ENCODE data around the gene KCNA3. TPM values are rescaled to one million over a fixed set of nuclear protein-coding genes. Genes with fewer than 3 reads are reported as not detected.
A peak's percentile ranks its signal among the peaks of the same experiment; 100 is the strongest.

Gene KCNA3
- total RNA-seq, 1 experiment from 2014 or later: 1.2 TPM

DNA sequence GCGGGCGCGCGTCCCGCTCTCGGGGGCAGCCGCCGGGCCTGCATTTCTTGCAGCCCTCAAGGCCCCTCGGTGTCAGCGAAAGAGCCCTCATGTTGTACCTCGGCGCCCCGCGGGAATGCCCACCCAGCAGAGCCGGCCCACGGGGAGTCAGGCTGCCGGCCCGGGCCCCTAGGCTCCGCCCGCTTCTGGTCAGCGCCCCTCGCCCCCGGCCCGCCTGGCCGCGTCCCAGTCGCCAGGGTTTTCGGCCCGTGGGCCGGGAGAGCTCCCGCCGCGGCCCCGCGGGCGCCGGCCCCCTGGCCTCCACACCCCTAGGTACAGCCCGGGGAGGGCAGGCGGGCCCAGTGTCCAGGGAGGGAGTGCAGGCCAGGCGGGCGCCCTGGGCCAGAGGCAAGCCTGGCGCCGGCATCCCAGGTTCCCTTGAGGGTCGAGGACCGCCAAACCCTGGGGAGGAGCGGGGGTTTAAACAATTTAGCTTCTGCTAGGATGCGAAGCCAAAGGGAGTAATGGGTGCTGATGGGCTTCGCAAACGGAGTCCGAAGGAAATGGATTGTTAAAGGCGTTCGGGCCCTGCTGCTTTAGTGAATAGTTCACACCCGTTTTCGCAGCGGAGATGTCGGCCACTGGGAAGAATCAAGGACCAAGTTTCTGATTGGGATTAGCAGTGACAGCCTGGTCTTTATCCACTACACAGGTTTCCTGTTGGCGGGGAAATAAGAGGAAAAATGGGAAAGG is 486 bp upstream of the KCNA3 start:
- DNase-seq (ENCODE audit: low spot score): peak; percentile 31
- peaks cover 88% of the 10 kb centered on the region for H3K27me3 Mint-ChIP-seq (ENCODE audit: low read depth)

GRCh38 chr1:110673805-110674336 is 869 bp downstream of the KCNA3 start:
- Mint-ChIP-seq H3K36me3 (peaks cover 4% of the 10 kb centered on the region; the same call in 1 of the 2 replicates), H3K27ac (no peak overlapping the region), H3K27me3 (ENCODE audit: low read depth) (peaks cover 85% of the 10 kb centered on the region), H3K9me3 (no peaks in the 10 kb centered on the region), H3K4me1 (peaks cover 11% of the 10 kb centered on the region), H3K4me3 (peak overlapping the region; percentile 71)
- TF ChIP-seq TP53 (CRISPR knock-in tag; IDR thresholded peaks at IDR 0.05) (0 out of 2 replicates have a peak, but pooled peaks have one; percentile 16), ZNF263 (CRISPR knock-in tag; IDR thresholded peaks at IDR 0.05; ENCODE audit: low read depth) (no peak)
- CTCF ChIA-PET: interaction anchor here (0.7 to 2.3 kb wide), 8 partner anchors 10 to 229 kb away, joined by 3 to 11 read pairs (median 3); no protein-coding TSS in a partner anchor
- DNase-seq (ENCODE audit: low spot score) (no peak), ATAC-seq (no peak)
- POLR2A ChIA-PET: no interaction called here

More for the DNA sequence above, 486 bp upstream of the KCNA3 start:
- peaks cover 4% of the 10 kb centered on the region; the same call in 1 of the 2 replicates for H3K36me3 Mint-ChIP-seq
- POLR2A ChIA-PET: no interaction called here
- no peak overlapping the region for H3K27ac Mint-ChIP-seq
- no peaks in the 10 kb centered on the region for H3K9me3 Mint-ChIP-seq
- H3K4me1 Mint-ChIP-seq: peaks cover 11% of the 10 kb centered on the region
- peak; percentile 15 for ATAC-seq
- H3K4me3 Mint-ChIP-seq: peak overlapping the region; percentile 67
- CTCF ChIA-PET: interaction anchor here (2.3 kb wide), 2 partner anchors 56 to 106 kb away, joined by 8 to 11 read pairs; no protein-coding TSS in a partner anchor
- TF ChIP-seq NR3C1 (CRISPR knock-in tag; conservative IDR thresholded peaks at IDR 0.05; ENCODE audit: low read depth) (no peak), ZNF423 (CRISPR knock-in tag; IDR thresholded peaks at IDR 0.05) (peak; percentile 30; the same call in 1 of the 2 replicates), CREM (CRISPR knock-in tag; IDR thresholded peaks at IDR 0.05) (0 out of 2 replicates have a peak, but pooled peaks have one; percentile 20)

- DNase-seq (ENCODE audit: low spot score) (no peak), ATAC-seq (no peak)
- Mint-ChIP-seq H3K4me1 (peaks cover 11% of the 10 kb centered on the region), H3K27ac (no peak overlapping the region), H3K9me3 (no peaks in the 10 kb centered on the region), H3K36me3 (peaks cover 4% of the 10 kb centered on the region; the same call in 1 of the 2 replicates), H3K27me3 (ENCODE audit: low read depth) (peaks cover 83% of the 10 kb centered on the region), H3K4me3 (peak overlapping the region; percentile 71)
- ChIA-PET CTCF (interaction anchor here (1.3 to 1.8 kb wide), 3 partner anchors 10 to 92 kb away, joined by 3 to 5 read pairs (median 3); no protein-coding TSS in a partner anchor), POLR2A (no interaction called here)
- no peak for TF ChIP-seq NR1H2 (CRISPR knock-in tag; IDR thresholded peaks at IDR 0.05)
Measured at GRCh38 chr1:110673197-110673701, 1.5 kb downstream of the KCNA3 start.

DNA sequence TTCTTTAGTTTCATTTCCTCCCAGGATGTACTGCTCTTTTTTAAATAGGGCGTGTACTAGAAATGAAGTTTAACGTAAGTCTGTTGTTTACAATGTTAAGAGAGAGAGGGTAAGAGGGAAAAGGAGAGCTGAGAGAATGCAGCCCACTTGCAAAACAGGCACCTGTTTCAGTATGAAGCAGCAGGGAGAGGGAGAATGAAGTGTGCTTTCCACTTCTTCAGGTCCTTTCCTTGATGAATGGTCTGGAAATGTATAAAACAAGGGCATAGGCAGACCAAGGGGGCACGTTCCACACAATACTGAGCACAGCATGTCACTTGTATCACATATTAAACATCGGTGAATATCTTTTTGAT is 2.0 kb downstream of the KCNA3 start:
- H3K36me3 Mint-ChIP-seq: peaks cover 4% of the 10 kb centered on the region; the same call in 1 of the 2 replicates
- H3K27me3 Mint-ChIP-seq (ENCODE audit: low read depth): peaks cover 78% of the 10 kb centered on the region
- DNase-seq (ENCODE audit: low spot score) (no peak), ATAC-seq (no peak)
- ChIA-PET CTCF (no interaction called here), POLR2A (no interaction called here)
- H3K4me3 Mint-ChIP-seq: peak overlapping the region; percentile 71
- H3K27ac Mint-ChIP-seq: no peak overlapping the region
- peaks cover 11% of the 10 kb centered on the region for H3K4me1 Mint-ChIP-seq
- H3K9me3 Mint-ChIP-seq: no peaks in the 10 kb centered on the region
- no peak for TF ChIP-seq TEAD4 (CRISPR knock-in tag; IDR thresholded peaks at IDR 0.05)
- TF ChIP-seq ESRRA (CRISPR knock-in tag; IDR thresholded peaks at IDR 0.05; ENCODE audit: borderline replicate concordance): no peak
- no peak for TF ChIP-seq ZBTB21 (CRISPR knock-in tag; IDR thresholded peaks at IDR 0.05; ENCODE audit: borderline replicate concordance)
- no peak for TF ChIP-seq FOXK1 (CRISPR knock-in tag; IDR thresholded peaks at IDR 0.05)
- no peak for TF ChIP-seq ZNF317 (CRISPR knock-in tag; IDR thresholded peaks at IDR 0.05; ENCODE audit: borderline replicate concordance, low read depth)
- no peak for TF ChIP-seq ZBTB43 (CRISPR knock-in tag; IDR thresholded peaks at IDR 0.05)
- TF ChIP-seq FOXP1 (CRISPR knock-in tag; IDR thresholded peaks at IDR 0.05; ENCODE audit: borderline replicate concordance): no peak
- no peak for TF ChIP-seq FOXP4 (CRISPR knock-in tag; IDR thresholded peaks at IDR 0.05)
